HepG2 (cell line): ENCODE results near the gene ANTKMT. TPM values are rescaled to one million over a fixed set of nuclear protein-coding genes. Genes with fewer than 3 reads are reported as not detected.

ENCODE experiments used
- CBX2 ChIP-seq, 2 experiments: fragments of 200-600 bp in 1 of 2; sonication (generic); formaldehyde crosslinking in 1 of 2; IDR thresholded peaks; 2 replicates each; pipeline versions ENCODE4 v1.7.0 to v1.8.1; 2018 to 2022; ENCODE audit warnings: low read depth in 2 of 2, low read length in 1 of 2, mild to moderate bottlenecking in 1 of 2, missing genetic modification reagents in 1 of 2
- CHCHD3 ChIP-seq: sonication (generic); formaldehyde crosslinking; IDR thresholded peaks from 2 replicates; pipeline ENCODE4 v1.8.0; 2022; ENCODE audit warnings: mild to moderate bottlenecking, missing genetic modification reagents, moderate library complexity
- JDP2 ChIP-seq: sonication (generic); formaldehyde crosslinking; IDR thresholded peaks from 2 replicates; pipeline ENCODE4 v1.8.1; 2022; ENCODE audit warnings: missing genetic modification reagents, borderline replicate concordance
- KAT2B ChIP-seq: fragments of 150-350 bp; IDR thresholded peaks from 2 replicates; pipeline ENCODE4 v1.6.1; 2014; ENCODE audit warnings: low read depth, low read length, borderline replicate concordance
- MAZ ChIP-seq, 2 experiments: sonication (generic) in 1 of 2; formaldehyde crosslinking in 1 of 2; IDR thresholded peaks; 2 replicates each; pipeline versions ENCODE4 v1.5.0 to v1.6.1; 2012 to 2020; ENCODE audit warnings: low read depth in 2 of 2, mild to moderate bottlenecking in 2 of 2, borderline replicate concordance in 1 of 2, improper control_type of control experiment in 1 of 2, low read length in 1 of 2, missing genetic modification reagents in 1 of 2, moderate library complexity in 1 of 2
- MBNL3 ChIP-seq: fragments of 250-450 bp; sonication (Bioruptor Pico); conservative IDR thresholded peaks from 2 replicates; pipeline ENCODE4 v1.8.0; 2022; ENCODE audit warnings: mild to moderate bottlenecking, inconsistent platforms
- NR3C1 ChIP-seq: sonication (generic); formaldehyde crosslinking; IDR thresholded peaks from 2 replicates; pipeline ENCODE4 v1.4.0; 2020; ENCODE audit warnings: missing genetic modification reagents
- THYN1 ChIP-seq: sonication (generic); formaldehyde crosslinking; IDR thresholded peaks from 2 replicates; pipeline ENCODE4 v1.8.1; 2023; ENCODE audit warnings: low read depth, mild to moderate bottlenecking, moderate library complexity, missing genetic modification reagents, borderline replicate concordance
- WIZ ChIP-seq: sonication (generic); formaldehyde crosslinking; IDR thresholded peaks from 2 replicates; pipeline ENCODE4 v1.5.1; 2020; ENCODE audit warnings: mild to moderate bottlenecking, missing genetic modification reagents
- ZNF256 ChIP-seq: sonication (generic); formaldehyde crosslinking; conservative IDR thresholded peaks from 2 replicates; pipeline ENCODE4 v1.4.0; 2020; ENCODE audit warnings: missing genetic modification reagents
- ZNF264 ChIP-seq: sonication (generic); formaldehyde crosslinking; IDR thresholded peaks from 2 replicates; pipeline ENCODE4 v1.4.0; 2020; ENCODE audit warnings: missing genetic modification reagents
- polyA plus RNA-seq, 8 experiments: library from polyadenylated mRNA; depleted of rRNA in 3 of 8; stranded (reverse) in 7 of 8; unstranded in 1 of 8; fragments of >200 nt; fragmentation: Illumina TruSeq in 4 of 8; extraction: Trizol in 4 of 8; gene quantifications; 2 replicates each; pipeline versions ENCODE4 v1.2.1 to v1.2.3, GENCODE V29; 2011 to 2016; ENCODE audit warnings: low read depth in 4 of 8, missing spikeins in 1 of 8, mixed read lengths in 1 of 8; ENCODE audit not compliant: insufficient read depth in 1 of 8
- total RNA-seq, 5 experiments: library from RNA; depleted of rRNA; stranded (reverse); fragments of >200 nt; fragmentation: Illumina TruSeq; extraction: Trizol; gene quantifications; 2 replicates each; pipeline ENCODE4 v1.2.3, GENCODE V29; 2016; ENCODE audit warnings: low read depth in 1 of 5
- TF ChIP-seq, protein P1 (sequence below), 2 experiments: fragments of 450-650 bp in 1 of 2; sonication (generic) in 1 of 2; formaldehyde crosslinking; IDR thresholded peaks; 2 replicates each; pipeline versions ENCODE4 v1.5.0 to v1.8.0; 2020 to 2022; ENCODE audit warnings: mild to moderate bottlenecking in 1 of 2, missing genetic modification reagents in 1 of 2
- TF ChIP-seq, protein P2 (sequence below): sonication (generic); formaldehyde crosslinking; IDR thresholded peaks from 2 replicates; pipeline ENCODE4 v1.4.0; 2020; ENCODE audit warnings: missing genetic modification reagents
- TF ChIP-seq, protein P3 (sequence below): sonication (generic); formaldehyde crosslinking; IDR thresholded peaks from 2 replicates; pipeline ENCODE4 v1.9.0; 2021; ENCODE audit warnings: missing genetic modification reagents, mild to moderate bottlenecking, borderline replicate concordance
- TF ChIP-seq, protein P4 (sequence below): sonication (generic); formaldehyde crosslinking; IDR thresholded peaks from 2 replicates; pipeline ENCODE4 v1.4.0; 2020; ENCODE audit warnings: mild to moderate bottlenecking, missing genetic modification reagents
- TF ChIP-seq, protein P5 (sequence below): sonication (generic); formaldehyde crosslinking; IDR thresholded peaks from 2 replicates; pipeline ENCODE4 v1.8.1; 2023; ENCODE audit warnings: missing genetic modification reagents, mild to moderate bottlenecking, borderline replicate concordance
- TF ChIP-seq, protein P6 (sequence below): sonication (generic); formaldehyde crosslinking; IDR thresholded peaks from 2 replicates; pipeline ENCODE4 v1.4.0; 2020; ENCODE audit warnings: missing genetic modification reagents

ANTKMT gene
- total and polyA plus RNA-seq, 2 of the 13 experiments (the other 11 are each of a cell fraction or from before 2014, with no cell fraction given), result 7.5 to 47.8 TPM

DNA sequence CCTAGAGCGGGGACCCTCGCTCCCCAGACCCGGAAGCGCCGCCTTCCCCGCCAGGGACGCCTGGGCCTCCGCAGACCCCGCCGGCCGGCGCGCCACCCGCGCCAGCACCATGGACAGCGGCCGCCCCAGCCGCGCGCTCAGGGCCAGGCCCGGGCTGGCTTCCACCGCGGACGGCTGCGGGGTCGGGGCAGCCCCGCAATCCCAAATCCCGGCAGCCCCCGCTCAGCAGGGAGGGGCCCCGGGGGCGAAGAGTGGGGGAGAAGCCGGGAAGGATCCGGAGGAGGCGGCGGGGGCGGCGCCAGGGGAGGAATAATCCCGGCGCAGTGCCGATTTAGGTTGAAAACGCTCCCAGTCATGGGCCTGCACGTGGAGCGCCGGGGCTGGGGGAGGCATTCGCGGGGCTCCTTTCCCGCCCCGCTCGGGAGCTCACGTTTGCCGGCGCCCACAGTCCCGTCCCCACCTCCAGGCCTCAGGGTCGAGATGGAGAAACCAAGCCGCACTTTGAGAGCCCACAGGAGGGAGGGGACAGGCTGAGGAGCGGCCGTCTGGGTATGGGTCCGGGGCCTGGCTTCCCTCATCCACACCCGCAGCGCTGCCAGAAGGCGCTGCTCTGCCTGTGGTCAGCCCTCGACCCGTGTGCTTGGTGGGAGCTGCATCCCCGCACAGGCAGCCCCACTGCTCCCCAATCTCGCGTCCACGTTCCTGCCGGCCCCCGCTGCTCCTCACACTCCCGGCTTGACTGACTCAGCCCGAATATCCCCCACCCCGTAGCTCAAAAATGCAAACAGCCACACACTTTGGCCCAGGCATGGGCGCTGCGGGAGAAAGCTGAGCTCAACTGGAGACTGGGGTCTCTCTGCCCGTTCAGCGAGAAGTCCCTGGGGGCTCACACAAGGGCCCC lies 20.0 kb upstream of the ANTKMT start (continued):
- TF ChIP-seq, protein P1, sequence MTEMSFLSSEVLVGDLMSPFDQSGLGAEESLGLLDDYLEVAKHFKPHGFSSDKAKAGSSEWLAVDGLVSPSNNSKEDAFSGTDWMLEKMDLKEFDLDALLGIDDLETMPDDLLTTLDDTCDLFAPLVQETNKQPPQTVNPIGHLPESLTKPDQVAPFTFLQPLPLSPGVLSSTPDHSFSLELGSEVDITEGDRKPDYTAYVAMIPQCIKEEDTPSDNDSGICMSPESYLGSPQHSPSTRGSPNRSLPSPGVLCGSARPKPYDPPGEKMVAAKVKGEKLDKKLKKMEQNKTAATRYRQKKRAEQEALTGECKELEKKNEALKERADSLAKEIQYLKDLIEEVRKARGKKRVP (CRISPR knock-in tag; IDR thresholded peaks at IDR 0.05), result peak in 1 of 2 experiments; percentile 34; a peak in 1 of 4 replicates
- TF ChIP-seq, protein P2, sequence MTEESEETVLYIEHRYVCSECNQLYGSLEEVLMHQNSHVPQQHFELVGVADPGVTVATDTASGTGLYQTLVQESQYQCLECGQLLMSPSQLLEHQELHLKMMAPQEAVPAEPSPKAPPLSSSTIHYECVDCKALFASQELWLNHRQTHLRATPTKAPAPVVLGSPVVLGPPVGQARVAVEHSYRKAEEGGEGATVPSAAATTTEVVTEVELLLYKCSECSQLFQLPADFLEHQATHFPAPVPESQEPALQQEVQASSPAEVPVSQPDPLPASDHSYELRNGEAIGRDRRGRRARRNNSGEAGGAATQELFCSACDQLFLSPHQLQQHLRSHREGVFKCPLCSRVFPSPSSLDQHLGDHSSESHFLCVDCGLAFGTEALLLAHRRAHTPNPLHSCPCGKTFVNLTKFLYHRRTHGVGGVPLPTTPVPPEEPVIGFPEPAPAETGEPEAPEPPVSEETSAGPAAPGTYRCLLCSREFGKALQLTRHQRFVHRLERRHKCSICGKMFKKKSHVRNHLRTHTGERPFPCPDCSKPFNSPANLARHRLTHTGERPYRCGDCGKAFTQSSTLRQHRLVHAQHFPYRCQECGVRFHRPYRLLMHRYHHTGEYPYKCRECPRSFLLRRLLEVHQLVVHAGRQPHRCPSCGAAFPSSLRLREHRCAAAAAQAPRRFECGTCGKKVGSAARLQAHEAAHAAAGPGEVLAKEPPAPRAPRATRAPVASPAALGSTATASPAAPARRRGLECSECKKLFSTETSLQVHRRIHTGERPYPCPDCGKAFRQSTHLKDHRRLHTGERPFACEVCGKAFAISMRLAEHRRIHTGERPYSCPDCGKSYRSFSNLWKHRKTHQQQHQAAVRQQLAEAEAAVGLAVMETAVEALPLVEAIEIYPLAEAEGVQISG (CRISPR knock-in tag), result peak; percentile 74
- no peak for TF ChIP-seq NR3C1 (CRISPR knock-in tag)
- no peak for TF ChIP-seq MAZ (IDR thresholded peaks at IDR 0.05; ENCODE audit: borderline replicate concordance, low read depth, low read length)
- TF ChIP-seq MAZ (CRISPR knock-in tag; IDR thresholded peaks at IDR 0.05; ENCODE audit: low read depth), result peak; percentile 61
- TF ChIP-seq KAT2B, result no peak
- TF ChIP-seq ZNF256 (CRISPR knock-in tag), result no peak
- no peak; the same call in 1 of the 2 replicates for TF ChIP-seq JDP2 (CRISPR knock-in tag)
- peak; percentile 73; the same call in 1 of the 2 replicates for TF ChIP-seq CHCHD3 (CRISPR knock-in tag)
- no peak for TF ChIP-seq THYN1 (CRISPR knock-in tag)
- no peak for TF ChIP-seq ZNF264 (CRISPR knock-in tag)
- no peak for TF ChIP-seq MBNL3 (CRISPR knock-in tag)
- TF ChIP-seq, protein P3, sequence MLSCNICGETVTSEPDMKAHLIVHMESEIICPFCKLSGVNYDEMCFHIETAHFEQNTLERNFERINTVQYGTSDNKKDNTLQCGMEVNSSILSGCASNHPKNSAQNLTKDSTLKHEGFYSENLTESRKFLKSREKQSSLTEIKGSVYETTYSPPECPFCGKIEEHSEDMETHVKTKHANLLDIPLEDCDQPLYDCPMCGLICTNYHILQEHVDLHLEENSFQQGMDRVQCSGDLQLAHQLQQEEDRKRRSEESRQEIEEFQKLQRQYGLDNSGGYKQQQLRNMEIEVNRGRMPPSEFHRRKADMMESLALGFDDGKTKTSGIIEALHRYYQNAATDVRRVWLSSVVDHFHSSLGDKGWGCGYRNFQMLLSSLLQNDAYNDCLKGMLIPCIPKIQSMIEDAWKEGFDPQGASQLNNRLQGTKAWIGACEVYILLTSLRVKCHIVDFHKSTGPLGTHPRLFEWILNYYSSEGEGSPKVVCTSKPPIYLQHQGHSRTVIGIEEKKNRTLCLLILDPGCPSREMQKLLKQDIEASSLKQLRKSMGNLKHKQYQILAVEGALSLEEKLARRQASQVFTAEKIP, result no peak
- TF ChIP-seq CBX2 (IDR thresholded peaks at IDR 0.05; ENCODE audit: low read depth, low read length), result no peak
- TF ChIP-seq CBX2 (CRISPR knock-in tag; IDR thresholded peaks at IDR 0.05; ENCODE audit: low read depth), result no peak
- TF ChIP-seq, protein P4, sequence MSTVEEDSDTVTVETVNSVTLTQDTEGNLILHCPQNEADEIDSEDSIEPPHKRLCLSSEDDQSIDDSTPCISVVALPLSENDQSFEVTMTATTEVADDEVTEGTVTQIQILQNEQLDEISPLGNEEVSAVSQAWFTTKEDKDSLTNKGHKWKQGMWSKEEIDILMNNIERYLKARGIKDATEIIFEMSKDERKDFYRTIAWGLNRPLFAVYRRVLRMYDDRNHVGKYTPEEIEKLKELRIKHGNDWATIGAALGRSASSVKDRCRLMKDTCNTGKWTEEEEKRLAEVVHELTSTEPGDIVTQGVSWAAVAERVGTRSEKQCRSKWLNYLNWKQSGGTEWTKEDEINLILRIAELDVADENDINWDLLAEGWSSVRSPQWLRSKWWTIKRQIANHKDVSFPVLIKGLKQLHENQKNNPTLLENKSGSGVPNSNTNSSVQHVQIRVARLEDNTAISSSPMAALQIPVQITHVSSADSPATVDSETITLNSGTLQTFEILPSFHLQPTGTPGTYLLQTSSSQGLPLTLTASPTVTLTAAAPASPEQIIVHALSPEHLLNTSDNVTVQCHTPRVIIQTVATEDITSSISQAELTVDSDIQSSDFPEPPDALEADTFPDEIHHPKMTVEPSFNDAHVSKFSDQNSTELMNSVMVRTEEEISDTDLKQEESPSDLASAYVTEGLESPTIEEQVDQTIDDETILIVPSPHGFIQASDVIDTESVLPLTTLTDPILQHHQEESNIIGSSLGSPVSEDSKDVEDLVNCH (CRISPR knock-in tag), result no peak
- TF ChIP-seq, protein P5, sequence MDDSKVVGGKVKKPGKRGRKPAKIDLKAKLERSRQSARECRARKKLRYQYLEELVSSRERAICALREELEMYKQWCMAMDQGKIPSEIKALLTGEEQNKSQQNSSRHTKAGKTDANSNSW, result no peak
- TF ChIP-seq, protein P6, sequence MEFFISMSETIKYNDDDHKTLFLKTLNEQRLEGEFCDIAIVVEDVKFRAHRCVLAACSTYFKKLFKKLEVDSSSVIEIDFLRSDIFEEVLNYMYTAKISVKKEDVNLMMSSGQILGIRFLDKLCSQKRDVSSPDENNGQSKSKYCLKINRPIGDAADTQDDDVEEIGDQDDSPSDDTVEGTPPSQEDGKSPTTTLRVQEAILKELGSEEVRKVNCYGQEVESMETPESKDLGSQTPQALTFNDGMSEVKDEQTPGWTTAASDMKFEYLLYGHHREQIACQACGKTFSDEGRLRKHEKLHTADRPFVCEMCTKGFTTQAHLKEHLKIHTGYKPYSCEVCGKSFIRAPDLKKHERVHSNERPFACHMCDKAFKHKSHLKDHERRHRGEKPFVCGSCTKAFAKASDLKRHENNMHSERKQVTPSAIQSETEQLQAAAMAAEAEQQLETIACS, result peak; percentile 75
- TF ChIP-seq WIZ (CRISPR knock-in tag), result no peak
